Measurements from ENCODE around the gene SNX15.

GRCh38 chr11:64990222-64990923 lies 36.9 kb upstream of the SNX15 start:
- TF ChIP-seq CTCF (IDR thresholded peaks at IDR 0.05) = no peak
- TF ChIP-seq POLR2A (IDR thresholded peaks at IDR 0.05) = no peak
